ENCODE results near the gene SLC15A5.

DNA sequence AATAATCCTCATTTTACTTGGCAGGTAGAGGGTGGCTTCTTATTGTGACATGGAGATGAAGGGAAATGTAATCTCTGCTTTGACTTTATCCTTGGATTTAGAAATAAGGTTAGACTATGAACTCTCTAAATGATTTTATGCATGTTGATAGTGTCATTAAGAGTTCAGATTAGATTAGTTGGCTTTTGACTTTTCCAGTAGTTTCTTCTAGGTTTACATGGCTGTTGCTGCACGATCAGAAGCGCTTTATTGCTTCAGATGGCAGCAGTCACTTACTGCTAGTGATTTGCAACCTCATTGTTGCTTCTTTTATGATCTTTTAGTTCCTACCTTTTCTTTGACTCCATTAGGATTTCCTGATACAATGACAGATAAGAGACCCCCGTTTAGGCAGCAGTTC lies 32.3 kb downstream of the SLC15A5 start:
- TF ChIP-seq ZNF266 (tag by site-specific recombination; IDR thresholded peaks at IDR 0.05; ENCODE audit: low read depth) (no peak), PRDM10 (tag by site-specific recombination; IDR thresholded peaks at IDR 0.05) (no peak), SP2 (tag by site-specific recombination; IDR thresholded peaks at IDR 0.05) (no peak), ZNF423 (tag by site-specific recombination; IDR thresholded peaks at IDR 0.05) (no peak), ELK4 (IDR thresholded peaks at IDR 0.05; ENCODE audit: borderline replicate concordance, low read depth, low read length) (no peak), ZNF747 (tag by site-specific recombination; IDR thresholded peaks at IDR 0.05) (no peak), ZNF248 (tag by site-specific recombination; IDR thresholded peaks at IDR 0.05) (no peak), YY1 (tag by site-specific recombination; IDR thresholded peaks at IDR 0.05) (no peak), ZNF174 (tag by site-specific recombination; IDR thresholded peaks at IDR 0.05) (no peak), ZNF37A (tag by site-specific recombination; IDR thresholded peaks at IDR 0.05) (no peak), ZBTB6 (tag by site-specific recombination; IDR thresholded peaks at IDR 0.05) (no peak)
- TF ChIP-seq, protein P1, sequence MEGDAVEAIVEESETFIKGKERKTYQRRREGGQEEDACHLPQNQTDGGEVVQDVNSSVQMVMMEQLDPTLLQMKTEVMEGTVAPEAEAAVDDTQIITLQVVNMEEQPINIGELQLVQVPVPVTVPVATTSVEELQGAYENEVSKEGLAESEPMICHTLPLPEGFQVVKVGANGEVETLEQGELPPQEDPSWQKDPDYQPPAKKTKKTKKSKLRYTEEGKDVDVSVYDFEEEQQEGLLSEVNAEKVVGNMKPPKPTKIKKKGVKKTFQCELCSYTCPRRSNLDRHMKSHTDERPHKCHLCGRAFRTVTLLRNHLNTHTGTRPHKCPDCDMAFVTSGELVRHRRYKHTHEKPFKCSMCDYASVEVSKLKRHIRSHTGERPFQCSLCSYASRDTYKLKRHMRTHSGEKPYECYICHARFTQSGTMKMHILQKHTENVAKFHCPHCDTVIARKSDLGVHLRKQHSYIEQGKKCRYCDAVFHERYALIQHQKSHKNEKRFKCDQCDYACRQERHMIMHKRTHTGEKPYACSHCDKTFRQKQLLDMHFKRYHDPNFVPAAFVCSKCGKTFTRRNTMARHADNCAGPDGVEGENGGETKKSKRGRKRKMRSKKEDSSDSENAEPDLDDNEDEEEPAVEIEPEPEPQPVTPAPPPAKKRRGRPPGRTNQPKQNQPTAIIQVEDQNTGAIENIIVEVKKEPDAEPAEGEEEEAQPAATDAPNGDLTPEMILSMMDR (tag by site-specific recombination; IDR thresholded peaks at IDR 0.05) = no peak
- TF ChIP-seq, protein P2, sequence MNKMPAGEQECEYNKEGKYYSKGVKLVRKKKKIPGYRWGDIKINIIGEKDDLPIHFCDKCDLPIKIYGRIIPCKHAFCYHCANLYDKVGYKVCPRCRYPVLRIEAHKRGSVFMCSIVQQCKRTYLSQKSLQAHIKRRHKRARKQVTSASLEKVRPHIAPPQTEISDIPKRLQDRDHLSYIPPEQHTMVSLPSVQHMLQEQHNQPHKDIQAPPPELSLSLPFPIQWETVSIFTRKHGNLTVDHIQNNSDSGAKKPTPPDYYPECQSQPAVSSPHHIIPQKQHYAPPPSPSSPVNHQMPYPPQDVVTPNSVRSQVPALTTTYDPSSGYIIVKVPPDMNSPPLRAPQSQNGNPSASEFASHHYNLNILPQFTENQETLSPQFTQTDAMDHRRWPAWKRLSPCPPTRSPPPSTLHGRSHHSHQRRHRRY (tag by site-specific recombination; IDR thresholded peaks at IDR 0.05) = no peak
